GM21786 (cell line): ENCODE results near the gene MIEF2.
A peak's percentile ranks its signal among the peaks of the same experiment; 100 is the strongest.
"Not testable (repeated sequence)": the region's sequence is repeated elsewhere in the genome, so short reads cannot be mapped to it uniquely, and the experiment has no call there.

Experiments
- ATAC-seq: cut with Tn5 transposase; IDR thresholded peaks from one replicate; pipeline ENCODE4 v1.9.1; 2021; ENCODE audit not compliant: unreplicated experiment

The MIEF2 gene, protein sequence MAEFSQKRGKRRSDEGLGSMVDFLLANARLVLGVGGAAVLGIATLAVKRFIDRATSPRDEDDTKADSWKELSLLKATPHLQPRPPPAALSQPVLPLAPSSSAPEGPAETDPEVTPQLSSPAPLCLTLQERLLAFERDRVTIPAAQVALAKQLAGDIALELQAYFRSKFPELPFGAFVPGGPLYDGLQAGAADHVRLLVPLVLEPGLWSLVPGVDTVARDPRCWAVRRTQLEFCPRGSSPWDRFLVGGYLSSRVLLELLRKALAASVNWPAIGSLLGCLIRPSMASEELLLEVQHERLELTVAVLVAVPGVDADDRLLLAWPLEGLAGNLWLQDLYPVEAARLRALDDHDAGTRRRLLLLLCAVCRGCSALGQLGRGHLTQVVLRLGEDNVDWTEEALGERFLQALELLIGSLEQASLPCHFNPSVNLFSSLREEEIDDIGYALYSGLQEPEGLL

DNA sequence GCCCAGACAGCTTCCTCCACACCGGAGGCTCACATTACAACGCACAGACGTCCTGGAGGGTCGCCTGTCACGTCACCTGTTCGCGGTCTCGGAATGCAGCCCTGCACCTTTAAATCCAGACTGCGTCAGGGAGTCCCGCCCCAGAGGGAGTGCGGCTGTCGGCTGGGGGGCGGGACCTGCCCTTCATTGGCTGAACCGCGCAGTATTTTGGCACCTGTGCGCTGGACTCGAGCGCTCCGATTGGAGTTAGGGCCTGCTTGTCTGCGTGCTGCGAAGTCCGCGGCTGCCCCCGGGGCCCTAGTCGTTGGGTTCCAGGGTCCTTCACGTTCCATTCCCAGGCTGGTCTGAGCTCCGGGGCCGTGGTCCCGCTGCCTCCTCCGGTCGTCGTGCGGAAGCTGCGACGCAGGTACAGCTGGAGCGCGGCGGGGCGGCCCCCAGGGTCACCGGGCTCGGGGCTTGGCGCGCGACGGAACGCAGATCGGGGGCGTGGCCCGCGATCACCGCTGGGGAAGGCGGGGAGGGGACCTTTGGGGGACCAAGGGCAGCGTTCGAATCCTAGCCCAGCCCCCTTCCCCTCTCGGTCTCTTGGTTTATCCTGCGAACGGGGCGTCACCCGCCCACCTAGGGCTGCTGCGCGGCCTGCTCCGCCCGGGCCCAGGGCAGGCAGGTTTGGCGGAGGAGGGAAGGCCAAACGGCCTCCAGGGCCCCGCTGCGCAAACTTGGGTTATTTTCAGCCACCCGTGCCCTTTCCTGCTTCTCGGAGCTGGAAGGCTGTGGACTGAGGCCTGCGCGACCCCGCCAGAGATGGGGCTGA lies at the start of gene MIEF2:
Gene MIEF2 (plus strand): TSS at position 331 of the 814 bp plus-strand sequence. CDS start 2,059 bp downstream, outside the sequence.
- ATAC-seq: peak; percentile 77

DNA sequence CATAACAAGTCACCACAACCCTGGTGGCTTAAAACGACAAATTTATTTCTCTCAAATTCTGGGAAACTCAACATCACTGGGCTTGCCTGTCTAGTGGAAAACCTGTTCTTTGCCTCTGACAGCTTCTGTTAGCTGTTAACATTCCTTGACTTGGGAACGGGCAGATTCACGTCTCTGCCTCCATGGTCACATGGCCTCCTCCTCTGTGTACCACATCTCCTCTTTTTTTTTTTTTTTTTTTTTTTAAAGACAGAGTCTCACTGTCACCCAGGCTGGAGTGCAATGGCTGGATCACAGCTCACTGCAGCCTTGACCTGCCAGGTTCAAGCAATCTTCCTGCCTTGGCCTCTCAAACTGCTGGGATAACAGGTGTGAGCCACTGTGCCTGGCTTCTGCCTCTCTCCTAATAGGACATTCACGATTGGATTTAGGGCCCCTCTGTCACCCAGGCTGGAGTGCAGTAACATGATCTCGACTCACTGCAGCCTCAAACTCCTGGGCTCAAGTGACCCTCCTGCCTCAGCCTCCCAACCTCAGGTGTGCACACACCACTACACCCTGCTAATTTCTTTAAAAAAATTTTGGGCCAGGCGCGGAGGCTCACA lies 46.7 kb upstream of the MIEF2 start:
- no peak for ATAC-seq

DNA sequence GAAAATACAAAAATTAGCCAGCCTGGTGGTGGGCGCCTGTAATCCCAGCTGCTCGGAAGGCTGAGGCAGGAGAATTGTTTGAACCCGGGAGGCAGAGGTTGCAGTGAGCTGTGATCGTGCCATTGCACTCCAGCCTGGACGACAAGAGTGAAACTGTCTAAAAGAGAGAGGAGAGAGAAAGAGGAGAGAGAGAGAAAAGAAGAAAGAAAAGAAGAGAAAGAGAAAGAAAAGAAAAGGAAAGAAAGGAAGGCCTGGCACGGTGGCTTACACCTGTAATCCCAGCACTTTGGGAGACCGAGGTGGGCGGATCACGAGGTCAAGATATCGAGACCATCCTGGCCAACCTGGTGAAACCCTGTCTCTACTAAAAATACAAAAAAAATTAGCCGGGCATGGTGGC lies 43.6 kb upstream of the MIEF2 start:
- not testable (repeated sequence) for ATAC-seq

DNA sequence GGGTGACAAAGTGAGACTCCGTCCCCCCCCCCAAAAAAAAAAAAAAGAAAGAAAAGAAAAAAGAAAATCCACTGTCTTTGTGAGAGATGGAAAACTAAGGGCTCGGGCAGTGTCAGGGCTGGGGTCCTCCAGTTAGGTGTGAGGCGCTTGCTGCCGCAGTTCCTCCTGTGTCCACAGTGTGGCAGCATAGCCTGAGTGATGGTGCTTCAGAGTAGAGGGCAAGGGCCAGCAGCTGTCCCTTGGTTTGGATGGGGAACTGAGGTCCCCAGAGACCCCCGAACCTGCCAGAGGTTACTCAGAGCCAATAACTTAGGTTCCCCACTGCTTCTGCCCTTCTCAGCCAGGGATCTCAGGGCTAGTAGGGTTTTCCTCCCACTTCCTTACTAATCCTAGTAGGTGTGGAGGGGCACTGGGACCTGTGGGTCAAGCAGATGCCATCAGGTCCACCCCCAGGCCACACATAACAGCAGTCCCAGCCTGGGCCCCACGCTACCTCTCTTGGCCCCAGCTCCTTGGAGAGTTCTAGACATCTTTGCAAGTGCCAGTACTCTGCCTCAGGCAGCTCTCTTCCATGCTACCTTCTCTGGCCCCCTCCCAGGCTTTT lies 42.9 kb upstream of the MIEF2 start:
- no peak for ATAC-seq

DNA sequence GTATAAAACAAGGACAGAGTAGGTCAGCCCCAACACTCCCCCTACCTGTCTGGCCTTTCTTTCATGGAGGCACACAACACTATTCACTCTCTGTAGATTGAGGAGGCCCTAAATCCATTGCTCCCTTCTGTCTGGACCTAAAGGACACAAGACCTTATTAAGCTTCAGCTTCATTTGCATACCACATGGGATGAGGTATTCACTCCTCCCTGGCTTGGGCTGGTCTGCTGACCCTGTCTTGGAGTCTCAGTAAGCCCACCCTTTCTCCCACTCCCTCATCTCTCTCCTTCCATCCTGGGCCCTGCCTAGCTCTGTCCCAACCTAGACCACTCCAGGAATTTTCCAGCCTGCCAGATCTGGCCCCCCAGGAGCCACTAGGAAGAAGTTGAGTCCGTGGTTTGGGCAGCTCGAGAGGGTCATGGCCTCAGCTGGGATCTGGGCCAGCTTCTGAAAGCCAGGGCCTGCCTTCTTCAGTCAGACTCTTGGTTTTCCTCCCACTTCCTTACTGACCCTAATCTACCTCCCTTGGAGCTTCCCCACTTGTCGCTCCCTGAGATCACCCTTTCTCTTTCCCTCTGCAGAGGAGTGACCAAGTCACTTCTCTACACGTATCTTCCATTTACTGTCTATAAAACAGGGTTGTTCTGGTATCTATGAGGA lies 41.6 kb upstream of the MIEF2 start:
- no peak for ATAC-seq

DNA sequence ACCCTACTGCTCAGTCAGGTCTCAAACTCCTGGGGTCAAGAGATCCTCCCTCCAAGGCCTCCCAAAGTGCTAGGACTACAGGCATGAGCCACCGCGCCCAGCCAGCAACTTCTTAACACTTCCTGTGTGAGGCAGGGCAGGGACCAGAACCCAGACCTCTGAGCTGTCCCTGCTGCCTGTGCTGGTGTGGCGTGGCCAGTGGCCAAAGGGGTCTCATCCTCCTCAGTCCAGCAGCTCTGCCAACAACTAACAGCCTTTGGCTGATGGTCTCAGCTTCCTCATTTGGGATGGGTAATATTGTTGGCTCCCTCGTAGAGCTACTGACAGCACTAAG lies 36.4 kb upstream of the MIEF2 start:
- ATAC-seq: no peak

DNA sequence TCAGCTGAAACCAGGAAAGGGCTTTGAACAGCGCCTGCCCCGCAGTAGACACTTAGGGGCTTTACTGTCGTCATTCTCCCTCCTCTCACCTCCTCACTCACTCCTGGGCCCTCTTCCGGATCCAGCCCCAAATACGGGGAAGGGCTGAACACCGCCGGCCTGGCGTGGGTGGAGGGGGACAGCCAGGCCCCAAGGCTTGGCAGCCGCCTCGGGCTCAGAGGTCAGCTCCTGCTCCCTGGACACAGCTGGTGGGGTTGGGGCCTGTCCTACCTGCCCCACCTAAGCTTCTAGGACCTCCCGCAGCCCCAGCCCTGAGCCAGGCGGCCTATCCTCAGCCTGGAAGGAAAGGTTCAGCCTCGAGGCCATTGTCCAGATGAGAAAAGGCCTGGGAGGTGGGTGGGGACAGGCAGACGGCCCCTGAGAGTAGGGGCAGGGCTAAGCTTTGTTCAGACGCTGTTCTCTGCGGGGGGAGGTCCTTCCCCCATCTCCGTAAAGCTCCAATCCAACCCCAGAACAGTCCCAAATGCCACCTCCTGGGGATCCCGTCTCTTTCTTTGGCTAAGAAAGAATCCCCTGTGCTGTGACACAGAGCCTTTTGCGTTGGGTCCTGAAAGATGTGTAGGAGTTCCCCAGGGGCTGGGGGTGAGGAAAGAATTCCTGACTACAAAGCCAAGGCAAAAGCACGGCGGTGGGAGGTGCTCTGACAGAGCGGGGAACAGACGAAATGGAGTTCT lies 35.9 kb upstream of the MIEF2 start:
- ATAC-seq: no peak

DNA sequence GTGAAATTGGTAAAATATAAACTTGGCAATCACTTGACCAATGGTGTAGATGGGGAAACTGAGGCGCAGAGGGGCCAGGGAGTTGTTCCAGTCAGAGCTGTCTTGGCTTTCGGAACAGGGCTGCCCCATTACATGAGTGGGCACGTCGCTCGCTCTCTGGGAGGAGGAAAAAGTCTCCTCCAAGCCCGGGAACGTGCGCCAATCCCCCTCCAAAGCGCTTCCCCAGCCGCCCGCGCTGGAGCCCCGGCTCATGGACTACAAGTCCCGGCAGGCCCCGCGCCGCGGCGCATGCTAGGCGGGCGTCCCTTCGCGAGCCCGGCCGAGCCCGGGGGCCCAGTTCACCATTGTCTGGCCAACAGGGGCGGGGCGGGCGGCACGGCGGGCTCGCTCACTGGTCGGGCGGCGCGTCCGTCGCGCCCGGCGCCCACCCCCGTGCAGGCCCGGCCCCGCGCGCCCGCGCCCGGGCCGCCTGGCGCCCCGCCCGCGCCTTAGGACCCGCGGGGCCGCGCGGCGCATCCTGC lies 35.3 kb upstream of the MIEF2 start, which contains the start of gene LLGL1:
Gene LLGL1 (plus strand): TSS at position 515 of the 521 bp plus-strand sequence. CDS start 48 bp downstream, outside the sequence.
- ATAC-seq: peak; percentile 73

DNA sequence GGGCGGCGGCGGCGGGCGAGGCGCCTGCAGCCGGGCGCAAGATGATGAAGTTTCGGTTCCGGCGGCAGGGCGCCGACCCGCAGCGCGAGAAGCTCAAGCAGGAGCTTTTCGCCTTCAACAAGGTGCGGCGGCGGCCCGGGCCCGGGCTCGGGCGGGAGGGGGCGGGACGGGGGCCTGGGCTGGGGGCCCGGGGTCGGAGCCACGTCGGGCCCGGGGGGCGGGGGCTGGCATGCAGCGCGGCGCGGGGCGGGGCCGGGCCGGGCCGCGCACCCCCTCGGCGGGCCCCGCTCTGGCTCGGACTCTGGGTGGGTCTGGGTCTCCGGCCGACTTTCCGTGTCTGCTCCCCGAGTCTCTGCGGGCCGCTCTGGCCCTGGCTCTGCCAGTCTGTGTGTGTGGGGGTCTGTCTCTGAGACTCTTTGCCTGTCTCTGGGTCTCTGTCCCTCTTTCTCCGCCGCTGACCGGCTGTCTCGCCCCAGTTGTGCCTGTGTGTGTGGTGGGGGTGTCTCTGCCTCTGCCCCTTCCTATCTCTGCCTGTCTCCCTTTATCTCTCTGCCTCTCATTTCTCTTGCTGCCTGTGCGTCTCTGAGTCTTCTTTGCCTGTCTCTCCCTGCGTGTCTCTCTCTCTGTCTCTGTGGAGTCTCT lies 34.7 kb upstream of the MIEF2 start:
- ATAC-seq: peak; percentile 15

DNA sequence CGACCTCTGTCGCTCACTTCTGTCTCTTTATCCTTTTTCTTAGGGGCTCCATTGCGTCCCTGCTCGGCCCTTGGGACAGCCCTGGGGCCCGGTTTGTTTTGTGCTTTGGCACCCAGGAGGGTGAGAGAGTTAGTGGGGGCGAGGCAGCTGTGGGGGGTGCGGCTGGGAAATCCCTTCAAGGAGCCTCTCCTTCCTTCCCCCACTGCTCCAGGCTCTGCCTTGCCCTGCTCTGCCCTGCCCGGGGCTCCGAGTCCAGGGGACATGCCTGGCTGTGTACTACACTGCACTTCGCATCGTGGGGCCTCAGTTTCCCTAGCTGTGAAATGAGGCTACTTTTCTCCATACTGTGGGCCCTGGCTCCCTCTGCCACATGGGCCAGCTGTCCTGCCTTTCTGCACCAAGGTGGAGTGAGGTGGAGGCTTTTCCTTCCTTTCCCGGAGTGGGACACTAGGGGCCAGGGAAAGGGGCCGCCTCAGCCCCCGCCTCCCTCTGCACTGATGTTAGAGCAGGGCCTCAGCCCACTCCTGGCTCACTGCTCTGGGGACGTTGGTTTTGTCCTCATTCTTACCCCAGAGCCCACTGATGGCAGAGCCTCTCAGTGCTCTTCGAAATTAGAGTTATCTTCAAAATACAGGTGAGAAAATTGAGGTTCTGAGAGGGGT lies 34.0 kb upstream of the MIEF2 start:
- ATAC-seq: no peak

DNA sequence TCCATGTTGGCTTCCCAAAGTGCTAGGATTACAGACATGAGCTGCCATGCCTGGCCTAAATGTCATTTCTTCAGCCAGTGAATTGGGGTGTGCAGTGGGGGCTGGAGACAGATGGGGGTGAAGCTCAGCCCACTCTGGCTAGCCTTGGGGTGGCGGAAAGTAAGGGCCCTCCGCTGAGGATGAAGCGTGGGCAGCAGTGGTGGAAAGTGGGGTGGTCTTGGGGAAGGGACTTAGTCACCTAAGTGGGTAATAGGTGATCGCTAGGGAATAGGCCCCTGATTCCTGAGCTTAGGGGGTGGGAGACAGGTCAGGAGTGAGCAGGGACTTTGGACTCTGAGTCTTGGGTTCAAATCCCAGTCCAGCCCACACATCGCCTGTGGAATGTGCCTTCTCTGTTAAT lies 32.8 kb upstream of the MIEF2 start:
- no peak for ATAC-seq

DNA sequence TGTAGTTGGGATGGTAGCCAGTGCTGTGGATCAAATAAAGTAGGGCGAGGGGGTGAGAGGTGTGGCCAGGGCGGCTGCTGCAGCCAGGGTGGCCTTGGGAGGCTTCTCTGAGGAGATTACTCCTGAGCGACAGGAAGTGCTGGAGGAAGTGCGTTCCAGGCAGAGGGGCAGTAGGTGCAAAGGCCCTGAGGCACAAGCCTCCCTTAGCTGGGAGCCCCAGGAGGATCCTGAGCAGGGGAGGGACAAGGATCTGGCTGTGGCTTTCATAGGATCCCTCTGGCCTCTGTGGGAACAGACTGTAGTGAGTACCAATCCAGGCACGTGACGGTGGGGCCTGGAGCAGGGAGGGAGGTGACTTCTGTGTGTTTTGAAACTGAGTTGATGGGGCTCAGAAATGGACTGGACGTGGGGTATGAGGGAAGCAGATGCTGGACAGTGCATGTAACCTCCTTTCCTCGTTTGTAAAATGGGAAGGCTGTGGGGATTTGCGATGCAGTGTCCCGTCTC lies 32.2 kb upstream of the MIEF2 start:
- ATAC-seq: no peak

DNA sequence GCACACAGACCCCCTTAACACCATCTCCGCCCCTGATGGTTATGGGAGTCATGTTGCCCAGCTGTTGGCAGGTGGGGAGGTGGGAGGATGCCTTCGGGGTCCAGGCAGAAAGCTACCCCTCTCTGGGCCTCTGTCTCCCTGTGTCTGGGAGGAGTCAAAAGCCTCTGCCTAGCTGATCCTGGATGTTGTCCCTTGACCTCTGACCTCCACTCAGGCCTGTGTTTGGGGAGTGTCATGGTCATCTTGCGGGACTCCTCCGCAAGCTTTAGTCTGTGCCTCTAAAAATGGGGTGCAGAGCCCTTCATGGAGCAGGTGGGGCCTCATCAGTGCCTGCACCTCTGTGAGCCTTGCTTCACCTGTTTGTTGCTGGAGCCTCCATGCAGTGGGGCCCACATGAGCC lies 31.2 kb upstream of the MIEF2 start:
- no peak for ATAC-seq

DNA sequence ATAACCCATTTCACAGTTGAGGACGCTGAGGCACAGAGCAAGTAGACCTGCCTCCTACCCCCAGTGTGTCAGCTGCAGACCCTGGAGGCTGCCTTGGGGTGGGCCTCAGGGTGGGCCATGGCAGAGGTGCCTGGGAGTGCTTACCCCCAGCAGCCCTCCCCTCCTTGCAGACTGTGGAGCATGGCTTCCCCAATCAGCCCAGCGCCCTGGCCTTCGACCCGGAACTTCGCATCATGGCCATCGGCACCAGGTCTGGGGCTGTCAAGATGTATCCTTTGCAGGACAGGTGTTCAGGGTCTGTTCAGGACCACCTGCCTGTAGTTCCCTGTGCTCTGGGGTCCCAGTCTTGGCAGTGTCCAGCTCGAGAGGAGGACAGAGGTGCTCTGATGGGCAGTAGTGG lies 30.7 kb upstream of the MIEF2 start:
- ATAC-seq: no peak

DNA sequence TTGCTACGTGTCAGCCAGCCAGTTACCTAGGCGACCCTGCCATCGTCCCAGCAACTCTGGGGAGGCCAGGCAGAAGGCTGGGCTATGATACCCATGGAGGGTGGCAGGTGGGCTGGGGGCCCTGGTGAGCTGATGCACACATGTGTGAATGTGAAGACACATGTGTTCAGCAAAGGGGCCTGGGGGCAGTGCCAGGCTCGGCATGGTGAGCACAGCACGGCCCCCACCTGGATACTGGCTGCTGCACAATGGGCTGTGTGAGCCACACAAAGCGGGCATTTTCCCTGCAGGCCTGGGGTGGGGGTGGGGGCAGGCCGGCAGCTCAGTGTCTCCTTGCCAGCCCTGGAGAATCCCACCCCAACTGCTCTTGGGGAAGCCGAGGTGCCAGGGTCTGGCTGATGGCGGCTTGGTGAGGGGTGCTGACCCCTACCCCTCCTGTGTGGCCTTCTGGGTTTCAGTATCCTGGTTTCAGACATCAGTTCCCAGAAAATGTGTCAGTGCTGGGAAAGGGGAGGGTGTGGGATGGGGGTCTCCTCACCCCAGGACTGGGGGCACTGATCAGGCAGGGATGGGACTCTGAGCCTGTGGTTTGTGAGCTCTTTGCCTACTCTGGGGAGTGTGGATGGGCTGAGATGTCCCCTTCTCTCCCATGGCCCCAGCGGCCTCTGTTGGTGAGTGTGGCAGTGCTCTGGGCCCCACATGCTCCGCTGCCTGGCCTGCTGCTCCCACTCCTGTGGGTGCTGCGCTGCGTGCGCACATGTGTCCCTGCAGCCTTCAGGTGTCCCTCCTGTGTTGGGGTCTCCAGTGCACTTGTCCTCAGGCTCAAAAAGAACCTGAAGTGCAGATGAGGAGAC lies 29.9 kb upstream of the MIEF2 start:
- no peak for ATAC-seq

DNA sequence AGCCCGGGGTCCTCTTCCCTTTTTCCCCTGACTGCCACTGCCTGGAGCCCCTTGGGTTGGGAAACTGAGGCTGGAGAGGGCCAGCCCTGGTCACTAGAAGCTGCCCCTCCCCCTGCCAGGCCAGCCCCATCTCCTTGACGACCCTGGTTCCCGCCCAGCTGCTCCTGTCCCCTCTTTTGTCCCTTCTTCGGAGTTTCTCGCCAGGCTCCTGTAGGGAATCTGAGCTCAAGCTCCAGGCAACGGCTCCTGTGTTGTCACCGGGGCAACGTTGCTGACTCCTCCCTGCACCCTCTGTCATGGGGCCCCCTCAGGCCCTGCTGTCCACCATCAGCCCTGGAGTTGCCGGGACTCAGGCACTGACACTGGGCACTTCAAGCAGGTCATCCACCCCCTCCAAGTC lies 29.3 kb upstream of the MIEF2 start:
- ATAC-seq: no peak

DNA sequence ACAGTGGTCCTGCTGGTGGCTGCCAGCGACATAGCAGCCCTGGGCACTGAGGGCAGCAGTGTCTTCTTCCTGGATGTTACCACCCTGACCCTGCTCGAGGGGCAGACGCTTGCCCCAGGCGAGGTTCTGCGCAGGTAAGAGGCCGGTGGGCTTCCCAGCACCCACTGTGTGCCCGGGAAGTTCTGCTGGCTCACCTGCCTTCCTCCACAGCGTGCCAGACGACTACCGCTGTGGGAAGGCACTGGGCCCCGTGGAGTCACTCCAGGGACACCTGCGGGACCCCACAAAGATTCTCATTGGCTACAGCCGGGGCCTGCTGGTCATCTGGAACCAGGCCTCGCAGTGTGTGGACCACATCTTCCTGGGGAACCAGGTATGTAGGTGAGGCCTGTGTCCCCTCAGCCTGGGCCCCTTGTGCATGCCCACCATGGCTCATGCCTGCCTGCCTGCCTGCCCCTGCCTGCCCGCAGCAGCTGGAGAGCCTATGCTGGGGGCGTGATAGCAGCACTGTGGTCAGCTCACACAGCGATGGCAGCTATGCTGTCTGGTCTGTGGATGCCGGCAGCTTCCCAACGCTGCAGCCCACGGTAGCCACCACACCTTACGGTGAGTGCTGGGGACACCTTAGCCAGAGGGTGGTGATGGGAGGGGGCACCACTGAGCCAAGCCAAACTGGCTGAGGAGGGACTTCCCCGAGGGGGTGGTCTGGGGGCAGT lies 26.5 kb upstream of the MIEF2 start:
- no peak for ATAC-seq
